K562 (cell line): ENCODE results near the gene CMTM4. TPM values are rescaled to one million over a fixed set of nuclear protein-coding genes. Genes with fewer than 3 reads are reported as not detected.

Experiments used
- ATAC-seq: fragments of 200-7000 bp; cut with Tn5 transposase; 3 replicates; pipeline ENCODE4 v1.9.1; 2020; ENCODE audit warnings: moderate library complexity
- BruUV-seq: library from RNA; stranded (reverse); fragments of 400-500 nt; replicated peaks from 2 replicates; lab custom pipeline; 2021; lab: Mats Ljungman, UMichigan
- CTCF ChIA-PET: fragments of 300-600 bp; formaldehyde crosslinking; extraction: SDS; loops from one replicate; lab custom pipeline; 2021; ENCODE audit warnings: low intra/inter-chr PET ratio; lab: Yijun Ruan, JAX
- POLR2A ChIA-PET: fragments of 300-600, 350-650 bp; sonication (Branson Sonifier 250); formaldehyde crosslinking; extraction: SDS; loops from one replicate; lab custom pipeline; 2021; ENCODE audit warnings: antibody characterized with exemption, inconsistent platforms; lab: Yijun Ruan, JAX
- DNase-seq, 4 experiments: peaks; one replicate each; pipeline versions ENCODE4 v3.0.0 to v3.0.0-alpha.2; 2011 to 2018; ENCODE audit warnings: low spot score in 3 of 4, mixed read lengths in 3 of 4; ENCODE audit errors: extremely low read depth in 1 of 4
- FAIRE-seq: peaks from 2 replicates; lab custom pipeline; 2011; peaks lifted over from hg19 to GRCh38; lab: Jason Lieb, UNC
- H2AFZ ChIP-seq: 2 replicates; pipeline ENCODE4 v1.6.0; 2011; ENCODE audit warnings: low read depth, low read length, control low read depth, inconsistent platforms
- H3K27ac ChIP-seq: fragments of 200-600 bp; 3 replicates; pipeline ENCODE4 v1.8.0; 2011; ENCODE audit warnings: low read depth, mild to moderate bottlenecking, control low read depth, inconsistent platforms, low read length, moderate library complexity, mixed read lengths; ENCODE audit errors: extremely low read depth
- H3K27me3 ChIP-seq, 2 experiments: fragments of 300-600 bp in 1 of 2; 2 replicates in 1 of 2; 3 replicates in 1 of 2; pipeline versions ENCODE4 v1.6.0 to v1.8.0; 2011; ENCODE audit warnings: inconsistent platforms in 2 of 2, low read length in 2 of 2, mild to moderate bottlenecking in 1 of 2, mixed read lengths in 1 of 2, moderate library complexity in 1 of 2; ENCODE audit not compliant: control insufficient read depth in 2 of 2, insufficient read depth in 2 of 2
- H3K36me3 ChIP-seq: fragments of 300-600 bp; 3 replicates; pipeline ENCODE4 v1.8.0; 2011; ENCODE audit warnings: mild to moderate bottlenecking, low read length, inconsistent platforms; ENCODE audit not compliant: control insufficient read depth, insufficient read depth
- H3K4me1 ChIP-seq, 2 experiments: fragments of 200-600 bp in 1 of 2; replicated peaks in 1 of 2; 2 replicates in 1 of 2; 3 replicates in 1 of 2; pipeline versions ENCODE4 v1.5.1 to v1.8.0; 2011; ENCODE audit warnings: inconsistent platforms in 2 of 2, low read length in 2 of 2, mild to moderate bottlenecking in 1 of 2, mixed read lengths in 1 of 2, moderate library complexity in 1 of 2; ENCODE audit not compliant: control insufficient read depth in 2 of 2, insufficient read depth in 2 of 2
- H3K4me2 ChIP-seq: 2 replicates; pipeline ENCODE4 v1.6.1; 2011; ENCODE audit warnings: low read length, control low read depth, inconsistent platforms, mixed read lengths; ENCODE audit not compliant: insufficient read depth
- H3K4me3 ChIP-seq: fragments of 200-600 bp; sonication (generic), shearing (Covaris generic); 2 replicates; pipeline ENCODE4 v1.5.1; 2016; ENCODE audit warnings: control low read depth, inconsistent platforms
- H3K79me2 ChIP-seq: fragments of 200-600 bp; 3 replicates; pipeline ENCODE4 v1.8.0; 2011; ENCODE audit warnings: low read length, inconsistent platforms; ENCODE audit not compliant: control insufficient read depth, insufficient read depth
- H3K9ac ChIP-seq, 2 experiments: 2 replicates each; pipeline versions ENCODE4 v1.6.0 to v1.6.1; 2011; ENCODE audit warnings: low read depth in 2 of 2, low read length in 2 of 2, control low read depth in 1 of 2, inconsistent platforms in 1 of 2, mild to moderate bottlenecking in 1 of 2, mixed read lengths in 1 of 2; ENCODE audit not compliant: insufficient read depth in 1 of 2
- H3K9me1 ChIP-seq: one replicate; pipeline ENCODE4 v1.6.0; 2011; ENCODE audit warnings: inconsistent platforms, mild to moderate bottlenecking, low read length, moderate library complexity; ENCODE audit not compliant: control insufficient read depth, insufficient read depth
- H3K9me3 ChIP-seq: replicated peaks from 2 replicates; pipeline ENCODE4 v1.5.1; 2011; ENCODE audit warnings: low read depth, low read length, inconsistent platforms; ENCODE audit not compliant: control insufficient read depth, insufficient read depth
- H4K20me1 ChIP-seq: replicated peaks from 2 replicates; pipeline ENCODE4 v1.6.1; 2011; ENCODE audit warnings: low read length, inconsistent platforms, mixed read lengths; ENCODE audit not compliant: control insufficient read depth, insufficient read depth
- ATF3 ChIP-seq, 2 experiments: fragments of 450-650 bp in 1 of 2; sonication (generic) in 1 of 2; formaldehyde crosslinking in 1 of 2; IDR thresholded peaks in 1 of 2; conservative IDR thresholded peaks in 1 of 2; 2 replicates each; pipeline versions ENCODE4 v1.6.1 to v1.8.1; 2016 to 2023; ENCODE audit warnings: mild to moderate bottlenecking in 2 of 2, moderate library complexity in 2 of 2, inconsistent platforms in 1 of 2, missing genetic modification reagents in 1 of 2
- CBFA2T3 ChIP-seq: fragments of 450-650 bp; IDR thresholded peaks from 2 replicates; pipeline ENCODE4 v1.6.1; 2017
- CBX3 ChIP-seq, 2 experiments: IDR thresholded peaks; 1 replicate in 1 of 2; 2 replicates in 1 of 2; pipeline ENCODE4 v1.6.1; 2012; ENCODE audit warnings: inconsistent platforms in 2 of 2, low read length in 2 of 2, borderline replicate concordance in 1 of 2, control low read depth in 1 of 2
- CUX1 ChIP-seq: fragments of 200-800 bp; sonication (Bioruptor generic); IDR thresholded peaks from 2 replicates; pipeline ENCODE4 v1.6.1; 2016; ENCODE audit warnings: missing genetic modification characterization, missing compliant biosample characterization
- DMBX1 ChIP-seq: fragments of 250-450 bp; sonication (Bioruptor Pico); IDR thresholded peaks from 2 replicates; pipeline ENCODE4 v1.8.0; 2022; ENCODE audit warnings: inconsistent platforms, mild to moderate bottlenecking, moderate library complexity, borderline replicate concordance
- FOSL1 ChIP-seq: fragments of 200-800 bp; sonication (Bioruptor generic); conservative IDR thresholded peaks from 2 replicates; pipeline ENCODE4 v1.6.1; 2016; ENCODE audit warnings: missing genetic modification characterization, missing compliant biosample characterization
- HDAC2 ChIP-seq: fragments of 450-650 bp; IDR thresholded peaks from 2 replicates; pipeline ENCODE4 v1.6.1; 2016; ENCODE audit warnings: mild to moderate bottlenecking
- HDAC8 ChIP-seq: fragments of 450-650 bp; IDR thresholded peaks from 2 replicates; pipeline ENCODE4 v1.6.1; 2016; ENCODE audit warnings: mild to moderate bottlenecking, missing genetic modification characterization, moderate library complexity, missing compliant biosample characterization
- HMG20A ChIP-seq: fragments of 450-650 bp; formaldehyde crosslinking; conservative IDR thresholded peaks from 2 replicates; pipeline ENCODE4 v1.4.0; 2020; ENCODE audit warnings: mild to moderate bottlenecking, mixed read lengths
- HNRNPLL ChIP-seq: fragments of 200-400 bp; formaldehyde crosslinking; IDR thresholded peaks from 2 replicates; pipeline ENCODE4 v1.6.1; 2017; ENCODE audit warnings: low read length, low read depth, mild to moderate bottlenecking; ENCODE audit not compliant: poor library complexity, severe bottlenecking
- KDM1A ChIP-seq, 2 experiments: fragments of 450-650 bp; IDR thresholded peaks; 2 replicates each; pipeline ENCODE4 v1.6.1; 2016; ENCODE audit warnings: mild to moderate bottlenecking in 2 of 2
- RB1 ChIP-seq: fragments of 450-650 bp; IDR thresholded peaks from 2 replicates; pipeline ENCODE4 v1.6.1; 2017; ENCODE audit warnings: low read depth, mild to moderate bottlenecking
- RFX1 ChIP-seq: fragments of 450-650 bp; IDR thresholded peaks from 2 replicates; pipeline ENCODE4 v1.6.1; 2016; ENCODE audit warnings: mild to moderate bottlenecking, moderate library complexity
- STAT5A ChIP-seq: IDR thresholded peaks from 2 replicates; pipeline ENCODE4 v1.6.1; 2012; ENCODE audit warnings: low read length, inconsistent platforms, borderline replicate concordance
- ZNF232 ChIP-seq: sonication (generic); formaldehyde crosslinking; IDR thresholded peaks from 2 replicates; pipeline ENCODE4 v1.8.0; 2022; ENCODE audit warnings: mild to moderate bottlenecking, missing genetic modification reagents
- WGBS: fragments of 100-300 bp; shearing (Covaris generic); methylation state at CpG from one replicate; pipeline ENCODE4 v1.1.6; 2016; ENCODE audit warnings: low coverage, mixed read lengths; ENCODE audit not compliant: insufficient coverage; ENCODE audit errors: missing lambda C conversion rate; 5-methylcytosine and 5-hydroxymethylcytosine counted together
- in situ Hi-C: fragments of 300-500 bp; cut with MboI; formaldehyde crosslinking; loops from 4 replicates; pipeline ENCODE4 v1.15.0; 2018; ENCODE audit warnings: inconsistent platforms, mixed read lengths
- intact Hi-C: fragments of 100-400 bp; cut with micrococcal nuclease; formaldehyde crosslinking; loops from 2 replicates; pipeline ENCODE4 v1.14.2; 2022
- polyA plus RNA-seq, 8 experiments: library from polyadenylated mRNA; depleted of rRNA in 4 of 8; stranded (reverse) in 5 of 8; unstranded in 3 of 8; fragments of >200 nt; fragmentation: Nextera tagmentation in 2 of 8; fragmentation: Illumina TruSeq in 1 of 8; extraction: Ambion mirVana in 2 of 8; extraction: Trizol in 1 of 8; gene quantifications; 2 replicates each; pipeline versions ENCODE4 v1.2.1 to v1.2.3, GENCODE V29; 2011 to 2014; ENCODE audit warnings: inconsistent platforms in 1 of 8, missing spikeins in 1 of 8
- total RNA-seq, 7 experiments: library from RNA; depleted of rRNA in 6 of 7; stranded (reverse); fragments of >200 nt in 6 of 7; fragmentation: Illumina TruSeq in 2 of 7; extraction: Trizol in 2 of 7; gene quantifications; 2 replicates each; pipeline versions ENCODE4 v1.2.1 to v1.2.3, GENCODE V29; 2011 to 2021; ENCODE audit warnings: low replicate concordance in 1 of 7

Gene CMTM4
- total and polyA plus RNA-seq, 9 of the 15 experiments (the other 6 are each of a cell fraction or from before 2014, with no cell fraction given) = 2.0 to 21.3 (median 12.5) TPM

GRCh38 chr16:66618588-66619375 is 77.8 kb downstream of the CMTM4 start:
- H3K9me1 ChIP-seq = no peaks in the 10 kb centered on the region
- H3K4me2 ChIP-seq = peak overlapping the region; percentile 57; the same call in 1 of the 2 replicates
- no peaks in the 10 kb centered on the region for H3K79me2 ChIP-seq
- BruUV-seq = no TSS peak
- WGBS = 28% methylated on average over 10 of the region's 10 CpGs
- H3K9ac ChIP-seq = peak overlapping the region; percentile 17 to 69; a peak in 2 of 4 replicates
- CTCF ChIA-PET = no interaction called here
- H3K4me3 ChIP-seq = no peak overlapping the region
- DNase-seq (peak in 1 of 4 experiments; percentile 60), ATAC-seq (peak; percentile 12), FAIRE-seq (peak; percentile 78)
- peaks cover 47% of the 10 kb centered on the region for H3K36me3 ChIP-seq
- POLR2A ChIA-PET = interaction anchor here (0.8 to 3.6 kb wide), 3 partner anchors 7 to 209 kb away, joined by 3 to 31 read pairs (median 8); no protein-coding TSS in a partner anchor
- H2AFZ ChIP-seq = no peak overlapping the region
- H3K9me3 ChIP-seq = no peaks in the 10 kb centered on the region
- H3K4me1 ChIP-seq = peaks cover 40 to 64% of the 10 kb centered on the region in 2 experiments
- H3K27ac ChIP-seq = peak overlapping the region; percentile 78
- in situ Hi-C loops (no loop called here), intact Hi-C loops (loop anchor here (5.0 kb wide), 1 partner anchor 79 kb away; the partner anchor contains the start of gene CMTM4)
- H4K20me1 ChIP-seq = no peaks in the 10 kb centered on the region
- H3K27me3 ChIP-seq = no peaks in the 10 kb centered on the region
- TF ChIP-seq RFX1 = no peak
- no peak for TF ChIP-seq RB1
- no peak for TF ChIP-seq HDAC2
- no peak for TF ChIP-seq ZNF232 (CRISPR knock-in tag)
- no peak for TF ChIP-seq CUX1 (CRISPR knock-in tag)
- no peak for TF ChIP-seq HMG20A (CRISPR knock-in tag)
- TF ChIP-seq HDAC8 (tag) = peak; percentile 41; the same call in 1 of the 2 replicates
- TF ChIP-seq KDM1A (IDR thresholded peaks at IDR 0.05) = peak in 1 of 2 experiments; percentile 5; a peak in 1 of 4 replicates
- no peak for TF ChIP-seq STAT5A
- TF ChIP-seq DMBX1 = peak; percentile 23; the same call in 1 of the 2 replicates
- TF ChIP-seq ATF3 (IDR thresholded peaks at IDR 0.05) = 0 out of 2 replicates have a peak, but pooled peaks have one; percentile 8
- no peak for TF ChIP-seq ATF3 (CRISPR knock-in tag; conservative IDR thresholded peaks at IDR 0.05)
- TF ChIP-seq CBFA2T3 = peak; percentile 17; the same call in 1 of the 2 replicates
- TF ChIP-seq FOSL1 (tag) = peak; percentile 37
- TF ChIP-seq HNRNPLL = no peak
- no peak for TF ChIP-seq CBX3 (IDR thresholded peaks at IDR 0.05; ENCODE audit: borderline replicate concordance in 1 of 2, low read length in 2 of 2)
